HG03439 (cell line): ENCODE measurements around the gene CCR5AS.
"Not testable (repeated sequence)": the region's sequence is repeated elsewhere in the genome, so short reads cannot be mapped to it uniquely, and the experiment has no call there.

Experiments
- ATAC-seq: cut with Tn5 transposase; IDR thresholded peaks from one replicate; pipeline ENCODE4 v1.9.1; 2021; ENCODE audit warnings: mild to moderate bottlenecking, moderate library complexity; ENCODE audit not compliant: unreplicated experiment

The CCR5AS gene

GRCh38 chr3:46406443-46406787 lies 451 bp downstream of the CCR5AS start:
- no peak for ATAC-seq

GRCh38 chr3:46405301-46406019 lies 1.4 kb downstream of the CCR5AS start:
- no peak for ATAC-seq

GRCh38 chr3:46402902-46403301 lies 4.0 kb downstream of the CCR5AS start:
- not testable (repeated sequence) for ATAC-seq

- no peak for ATAC-seq
Measured at GRCh38 chr3:46401579-46401978, 5.3 kb downstream of the CCR5AS start.

GRCh38 chr3:46400846-46401245 lies 6.0 kb downstream of the CCR5AS start:
- ATAC-seq: no peak

GRCh38 chr3:46400000-46400734 lies 6.7 kb downstream of the CCR5AS start:
- no peak for ATAC-seq

- ATAC-seq: no peak
Measured at GRCh38 chr3:46399557-46399956, 7.3 kb downstream of the CCR5AS start.

- ATAC-seq: no peak
Measured at GRCh38 chr3:46399098-46399497, 7.8 kb downstream of the CCR5AS start.

GRCh38 chr3:46398186-46398955 lies 8.5 kb downstream of the CCR5AS start:
- ATAC-seq: no peak

- no peak for ATAC-seq
Measured at GRCh38 chr3:46397111-46397510, 9.8 kb downstream of the CCR5AS start.

- no peak for ATAC-seq
Measured at GRCh38 chr3:46395766-46396530, 10.9 kb downstream of the CCR5AS start.

GRCh38 chr3:46395210-46395661 lies 11.6 kb downstream of the CCR5AS start:
- ATAC-seq: no peak

GRCh38 chr3:46393554-46394434 lies 13.1 kb downstream of the CCR5AS start:
- no peak for ATAC-seq

- no peak for ATAC-seq
Measured at GRCh38 chr3:46393011-46393410, 13.9 kb downstream of the CCR5AS start.

GRCh38 chr3:46391526-46391925 lies 15.3 kb downstream of the CCR5AS start:
- not testable (repeated sequence) for ATAC-seq

GRCh38 chr3:46389306-46389705 lies 17.6 kb downstream of the CCR5AS start:
- no peak for ATAC-seq

- not testable (repeated sequence) for ATAC-seq
Measured at GRCh38 chr3:46388847-46389246, 18.0 kb downstream of the CCR5AS start.

- no peak for ATAC-seq
Measured at GRCh38 chr3:46386205-46386604, 20.7 kb downstream of the CCR5AS start.

- no peak for ATAC-seq
Measured at GRCh38 chr3:46383951-46384330, 22.9 kb downstream of the CCR5AS start.
